CD4-positive, alpha-beta T cell treated with Interleukin-15 for 1 hour (primary cell): ENCODE data around the gene SLX4.

Experiments used
- DNase-seq: peaks from one replicate; pipeline ENCODE4 v3.0.0-alpha.2; 2020

The SLX4 gene

DNA sequence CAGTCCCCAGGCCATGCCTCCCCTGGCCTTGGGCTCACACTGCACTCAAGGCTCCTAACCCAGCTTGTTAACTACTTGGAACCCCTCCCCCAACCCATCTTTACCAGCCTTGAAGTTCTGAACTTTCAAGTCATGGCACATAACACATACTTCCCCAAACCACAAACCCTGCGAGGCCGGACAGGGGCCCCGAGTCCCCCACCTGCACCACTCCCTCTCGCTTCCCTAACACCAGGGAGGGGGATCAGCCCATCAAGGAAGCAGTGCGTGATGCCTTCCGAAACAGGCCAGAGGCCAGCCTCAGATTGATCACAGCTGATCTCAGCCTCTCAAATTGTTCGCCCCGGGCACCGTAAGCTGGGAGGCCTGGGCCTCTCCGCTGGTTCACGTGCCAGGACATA is 31.2 kb downstream of the SLX4 start:
- no peak for DNase-seq

DNA sequence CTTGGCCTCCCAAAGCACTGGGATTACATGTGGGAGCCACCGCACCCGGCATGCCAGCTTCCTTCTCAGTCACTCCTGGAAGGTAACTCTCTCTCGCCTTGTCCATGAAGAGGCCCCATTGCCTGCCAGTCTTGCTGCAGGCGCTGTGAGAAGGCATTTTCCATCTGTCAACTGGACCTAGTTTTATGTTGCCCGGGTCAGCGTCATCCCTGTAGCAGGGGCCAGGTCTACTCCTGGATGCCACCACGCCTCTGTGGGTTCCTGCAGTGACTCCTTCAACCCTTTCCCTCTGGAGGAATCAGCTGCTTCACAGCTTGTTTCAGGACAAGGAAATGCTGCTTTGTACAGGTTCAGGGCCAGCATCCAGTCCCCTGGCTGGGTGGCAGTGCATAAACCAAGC is 31.6 kb downstream of the SLX4 start:
- no peak for DNase-seq

DNA sequence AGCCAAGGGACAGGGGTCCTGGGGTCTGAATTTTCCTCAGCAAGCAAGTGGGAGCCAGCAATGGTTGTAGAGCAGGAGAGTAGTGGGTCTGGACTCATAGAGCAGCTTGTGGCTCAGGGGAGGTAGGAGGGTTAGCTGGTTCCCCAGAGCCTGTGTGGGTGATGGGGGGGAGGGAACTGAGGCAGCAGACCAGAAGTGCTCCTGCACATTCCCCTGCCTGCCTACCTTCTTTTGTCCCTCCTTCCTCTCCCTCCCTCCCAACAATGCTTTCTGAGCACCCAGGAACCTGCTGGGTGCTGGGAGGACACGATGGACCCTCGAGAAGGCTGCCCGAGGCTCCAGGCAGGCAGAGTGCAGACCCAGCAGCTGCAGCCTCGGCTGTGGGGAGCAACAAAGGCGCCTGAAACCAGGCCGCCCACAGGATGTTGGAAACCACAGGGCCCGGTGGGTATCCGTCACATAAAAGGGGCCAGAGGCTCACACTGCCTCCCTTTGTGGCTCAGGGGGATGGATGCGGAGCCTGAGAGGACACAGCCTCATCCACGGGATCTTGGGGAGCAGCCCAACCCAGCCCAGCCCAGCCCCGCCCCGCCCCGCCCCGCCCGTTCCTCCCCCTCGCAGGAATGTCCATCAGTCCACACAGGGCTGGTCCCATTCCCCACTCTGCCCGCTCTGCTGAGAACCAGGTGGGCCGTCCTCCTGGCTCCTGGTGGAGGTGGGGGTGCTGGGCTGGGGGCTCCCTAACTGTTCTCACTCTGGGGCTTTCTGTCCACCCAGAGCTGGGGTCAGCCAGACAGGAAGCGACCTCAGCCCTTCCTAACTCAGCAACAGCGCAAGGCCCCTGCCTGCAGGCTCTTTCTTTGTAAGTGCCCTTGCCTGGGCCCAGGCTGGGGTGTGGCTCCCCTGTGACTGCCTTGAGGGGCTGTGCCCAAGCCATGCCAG is 32.5 kb downstream of the SLX4 start:
- peak; percentile 42 for DNase-seq

DNA sequence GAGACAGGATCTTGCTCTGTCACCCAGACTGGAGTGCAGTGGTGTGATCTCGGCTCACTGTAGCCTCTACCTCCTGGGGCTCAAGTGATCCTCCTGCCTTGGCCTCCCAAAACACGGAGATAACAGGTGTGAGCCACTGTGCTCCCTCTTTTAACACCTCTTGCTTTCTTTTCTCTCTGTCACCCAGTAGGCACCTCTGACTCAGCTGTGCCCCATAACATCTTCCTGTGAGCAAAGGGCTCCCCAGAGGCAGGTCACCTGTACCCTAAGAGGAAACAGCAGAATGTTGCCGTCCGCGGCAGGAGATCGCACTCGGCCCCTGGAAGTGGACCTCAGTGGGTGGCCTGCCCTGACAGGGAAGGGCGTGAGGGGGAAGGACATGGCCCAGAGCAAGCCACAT is 33.3 kb downstream of the SLX4 start:
- no peak for DNase-seq

DNA sequence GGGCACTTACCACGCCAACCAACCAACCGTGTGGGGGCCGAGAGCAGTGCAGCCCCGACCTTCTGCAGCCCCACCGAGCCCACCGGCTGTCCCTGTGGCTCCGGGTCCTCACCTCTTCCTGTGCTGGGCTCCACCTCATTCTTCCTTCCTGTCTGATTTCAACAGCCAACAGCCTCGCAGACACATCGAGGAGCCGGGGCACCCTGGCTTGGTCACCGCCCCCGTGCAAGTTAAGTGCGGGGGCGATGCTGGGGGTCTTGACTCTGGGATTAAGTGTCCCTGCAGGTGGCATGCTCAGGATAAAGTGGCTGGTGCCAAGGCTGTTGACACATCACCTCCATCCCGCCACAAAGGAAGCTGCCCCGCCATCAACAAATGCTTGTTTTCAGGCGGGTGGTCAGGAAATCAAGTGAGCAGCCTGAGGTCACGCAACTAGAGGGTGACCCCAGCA is 34.1 kb downstream of the SLX4 start, which contains the start of gene NLRC3:
NLRC3 (minus strand) TSS at position 102 of the 451 bp plus-strand sequence. CDS start 12,367 bp downstream, outside the sequence.
- peak; percentile 37 for DNase-seq

DNA sequence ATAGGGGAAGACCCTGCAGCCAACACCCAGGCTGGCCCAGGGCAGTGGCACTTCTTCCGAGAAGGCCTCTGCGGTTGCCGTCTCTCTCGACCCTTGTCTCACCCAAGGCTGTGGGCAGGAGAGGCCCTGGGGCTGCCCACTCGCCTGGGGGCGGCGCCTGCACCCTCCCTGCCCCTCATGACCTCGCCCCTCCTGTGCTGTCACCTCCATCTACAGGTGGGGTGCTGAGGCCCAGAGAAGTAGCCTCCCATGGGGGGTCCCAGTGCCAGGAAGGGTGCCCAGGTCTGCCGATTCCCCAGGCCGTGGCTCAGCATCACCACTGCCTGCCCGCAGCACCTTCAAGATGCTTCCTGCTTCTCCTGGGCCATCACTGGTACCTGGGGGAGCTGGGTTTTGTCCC is 35.2 kb downstream of the SLX4 start:
- DNase-seq = no peak

DNA sequence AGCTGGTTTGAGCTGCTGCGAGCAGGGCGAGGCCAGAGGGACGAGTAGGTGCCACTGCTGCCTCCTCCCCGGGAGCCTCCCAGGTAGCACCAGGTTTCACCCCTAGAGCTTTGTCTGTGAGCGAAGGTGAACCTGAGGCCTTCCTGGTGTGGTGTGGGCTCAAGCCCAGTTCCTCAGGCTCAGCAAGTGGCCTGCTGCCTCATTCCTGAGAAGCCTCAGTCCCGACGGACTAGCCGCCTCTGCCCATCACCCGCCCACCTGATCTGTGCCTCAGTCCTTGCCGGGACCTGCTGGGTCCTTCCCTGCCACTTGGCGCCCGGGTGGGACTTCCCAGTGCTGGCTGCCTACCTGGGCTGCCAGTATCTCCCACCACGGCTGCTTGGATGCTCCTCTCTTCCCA is 35.9 kb downstream of the SLX4 start:
- no peak for DNase-seq

DNA sequence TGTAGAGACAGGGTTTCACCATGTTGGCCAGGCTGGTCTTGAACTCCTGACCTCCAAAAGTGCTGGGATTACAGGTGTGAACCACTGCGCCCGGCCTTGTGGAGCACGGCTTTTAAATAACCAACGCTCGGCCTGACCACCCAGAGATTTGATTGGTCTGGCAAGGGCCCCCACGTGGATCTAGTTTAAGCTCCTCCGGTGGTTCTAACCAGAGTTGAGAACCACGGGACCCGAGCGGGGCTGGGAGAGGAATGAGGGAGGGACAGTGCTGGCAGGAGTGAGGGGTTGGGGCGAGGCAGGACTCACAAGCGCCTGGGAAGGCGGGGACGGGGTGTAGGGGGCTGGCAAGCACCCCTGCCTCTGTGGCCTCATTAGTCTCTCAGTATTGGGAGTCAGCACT is 37.2 kb downstream of the SLX4 start:
- no peak for DNase-seq

DNA sequence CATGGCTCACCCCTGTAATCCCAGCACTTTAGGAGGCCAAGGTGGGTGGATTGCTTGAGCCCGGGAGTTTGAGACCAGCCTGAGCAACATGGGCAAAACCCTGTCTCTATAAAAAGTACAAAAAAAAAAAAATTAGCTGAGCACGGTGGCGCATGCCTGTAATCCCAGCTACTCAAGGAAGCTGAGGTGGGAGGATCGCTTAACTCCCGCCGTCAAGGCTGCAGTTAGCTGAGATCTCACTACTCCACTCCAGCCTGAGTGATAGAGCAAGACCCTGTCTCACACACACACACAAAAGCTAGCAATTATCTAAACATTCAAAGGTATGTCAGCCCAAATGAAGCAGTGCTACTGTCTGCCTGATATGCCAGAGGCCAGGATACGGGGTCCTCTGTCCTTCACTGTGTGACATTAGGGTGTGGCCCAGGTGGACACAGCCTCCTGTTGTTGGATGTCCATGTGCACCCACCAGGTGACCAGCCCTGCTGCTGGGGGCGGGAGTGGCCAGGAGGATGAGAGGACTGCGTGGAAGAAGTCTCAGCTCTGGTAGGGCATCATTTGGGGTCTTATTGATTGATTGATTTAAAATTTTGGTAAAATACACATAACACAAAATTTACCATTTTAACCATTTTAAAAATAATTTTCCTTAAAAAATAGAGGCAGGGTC is 38.1 kb downstream of the SLX4 start:
- no peak for DNase-seq

DNA sequence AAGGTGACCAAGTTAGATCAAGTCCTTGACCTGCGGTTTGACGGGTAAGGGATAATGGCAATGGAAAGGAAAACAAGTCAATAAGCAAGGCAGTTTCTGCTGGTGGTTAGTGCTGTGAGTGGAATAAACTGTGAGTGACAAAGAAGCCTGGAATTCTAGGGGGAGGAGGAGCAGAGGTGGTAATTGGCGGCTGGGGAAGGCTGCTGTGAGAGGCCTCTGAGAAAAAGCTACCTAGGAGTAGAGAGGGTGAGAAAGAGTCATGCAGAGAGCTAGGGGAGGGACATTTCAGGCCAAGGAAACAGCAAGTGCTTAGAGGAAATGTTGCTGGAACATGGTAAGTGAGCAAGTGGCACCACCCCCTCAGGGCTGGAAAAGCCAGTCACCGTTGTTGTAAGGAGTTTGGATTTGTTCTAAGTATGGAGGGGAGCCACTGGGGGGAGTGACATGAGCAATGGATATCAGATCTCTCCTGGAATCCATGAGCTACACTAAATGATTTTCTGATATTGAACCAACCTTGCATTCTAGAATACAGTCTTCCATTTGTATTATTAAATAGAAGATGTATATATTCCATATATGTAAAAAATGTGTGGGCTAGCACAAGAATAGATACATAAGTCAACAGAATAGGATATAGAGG is 40.9 kb downstream of the SLX4 start:
- DNase-seq = no peak

DNA sequence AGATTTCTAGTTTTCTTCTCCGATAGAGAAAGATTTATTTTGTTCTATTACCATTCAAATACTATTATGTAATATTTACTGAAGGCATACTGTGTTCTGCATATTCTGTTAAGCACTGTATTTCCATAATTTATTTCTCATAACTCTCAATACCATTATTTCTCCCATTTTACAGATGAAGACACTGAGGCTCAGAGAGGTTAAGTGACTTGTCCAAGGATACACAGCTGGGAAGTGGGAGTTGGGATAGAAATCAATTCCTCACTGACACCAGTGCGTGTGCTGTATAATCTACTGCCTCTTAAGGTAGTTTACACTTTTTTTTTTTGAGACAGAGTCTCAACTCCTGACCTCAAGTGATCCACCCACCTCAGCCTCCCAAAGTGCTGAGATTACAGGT is 41.6 kb downstream of the SLX4 start:
- DNase-seq = no peak

DNA sequence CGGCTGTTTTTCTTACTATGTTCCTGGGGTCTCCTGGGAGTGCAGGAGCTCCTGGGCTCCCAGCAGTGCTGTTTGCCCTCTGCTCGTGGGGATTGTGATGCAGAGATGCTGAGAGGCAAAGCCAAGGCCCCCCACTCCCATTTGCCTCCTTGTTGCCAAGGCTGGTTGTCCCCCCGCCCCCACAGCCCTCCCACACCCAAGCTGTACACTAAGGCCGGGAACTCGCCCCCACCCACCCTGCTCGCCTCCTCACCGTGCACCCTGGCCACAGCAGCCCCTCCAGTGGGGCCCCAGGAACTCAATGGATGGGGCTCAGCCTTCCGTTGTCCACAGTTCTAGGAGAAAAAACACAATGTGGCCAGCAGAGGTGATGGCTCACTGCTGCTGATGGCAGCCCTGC is 44.4 kb downstream of the SLX4 start:
- DNase-seq = no peak

DNA sequence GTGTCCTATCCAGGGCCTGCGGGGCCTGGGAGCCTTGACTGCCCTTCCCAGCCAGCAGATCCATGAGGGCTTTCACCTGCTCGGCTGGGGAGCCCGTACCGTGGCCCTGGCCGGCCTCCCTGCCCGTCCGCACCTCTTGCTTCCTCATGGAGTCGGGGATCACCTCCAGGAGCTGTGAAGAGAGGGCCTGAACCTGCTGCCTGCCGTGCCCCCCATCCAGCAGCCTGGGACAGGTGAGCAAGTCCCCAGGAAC is 46.6 kb downstream of the SLX4 start:
- no peak for DNase-seq

DNA sequence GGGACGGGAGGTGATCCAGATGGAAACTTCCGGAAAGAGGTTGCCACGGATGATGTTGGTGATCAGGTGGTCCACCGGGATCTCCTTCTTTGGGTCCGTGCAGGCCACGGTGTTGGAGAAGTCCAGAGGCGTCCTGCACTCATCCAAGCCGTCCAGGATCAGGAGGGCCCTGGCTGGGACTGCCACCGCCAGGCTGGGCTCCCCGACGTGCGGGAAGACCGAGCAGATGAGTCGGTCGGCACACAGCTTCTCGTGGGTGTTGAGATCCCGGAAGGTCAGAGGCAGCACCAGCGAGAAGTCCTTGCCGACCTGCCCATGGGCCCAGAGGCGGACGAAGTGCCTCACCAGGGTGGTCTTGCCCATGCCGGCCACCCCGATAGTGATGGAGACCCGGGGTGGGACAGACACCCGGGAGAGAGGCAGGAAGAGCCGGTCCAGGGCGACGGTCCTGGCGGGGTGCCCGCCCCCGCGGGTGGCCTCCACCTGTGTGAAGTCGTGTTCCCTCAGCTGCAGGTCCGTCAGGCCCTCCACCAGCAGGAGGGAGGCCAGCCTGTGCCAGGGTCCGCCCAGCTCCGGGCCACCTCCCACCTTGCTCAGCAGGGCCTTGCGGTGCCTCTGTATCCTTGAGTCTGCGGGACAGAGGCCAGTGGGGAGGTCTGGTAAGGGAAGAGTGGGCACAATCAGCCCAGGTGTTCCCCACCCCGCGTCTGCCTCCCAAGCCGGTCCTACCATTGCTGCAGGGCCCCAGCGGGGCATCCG is 47.1 kb downstream of the SLX4 start:
- no peak for DNase-seq

DNA sequence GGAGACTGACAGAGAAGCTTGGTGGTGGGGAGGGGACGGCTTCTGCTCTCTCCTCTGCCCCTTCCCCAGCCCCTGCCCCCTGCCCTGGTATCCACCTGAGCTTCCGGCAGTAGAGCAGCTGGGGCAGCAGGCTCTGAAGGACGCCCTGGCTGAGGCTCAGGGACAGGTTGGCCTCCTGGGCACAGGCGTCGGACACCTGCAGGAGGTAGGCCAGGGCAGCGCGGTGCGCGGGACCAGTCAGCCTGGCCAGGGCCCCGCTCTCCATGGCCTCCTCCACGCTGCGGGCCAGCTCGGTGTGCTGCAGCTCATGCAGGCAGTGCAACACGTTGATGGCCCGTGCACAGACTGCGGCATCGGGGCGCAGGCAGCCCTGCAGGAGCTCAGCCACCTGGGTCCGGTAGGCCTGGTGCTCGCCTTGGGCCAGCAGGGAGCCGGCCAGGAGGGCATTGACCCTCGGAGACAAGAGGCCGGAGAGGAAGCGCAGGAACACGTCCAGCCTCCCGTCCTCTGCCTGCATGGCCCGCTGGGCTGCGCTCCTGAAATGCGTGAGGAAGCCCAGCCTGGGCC is 48.4 kb downstream of the SLX4 start:
- DNase-seq = no peak

DNA sequence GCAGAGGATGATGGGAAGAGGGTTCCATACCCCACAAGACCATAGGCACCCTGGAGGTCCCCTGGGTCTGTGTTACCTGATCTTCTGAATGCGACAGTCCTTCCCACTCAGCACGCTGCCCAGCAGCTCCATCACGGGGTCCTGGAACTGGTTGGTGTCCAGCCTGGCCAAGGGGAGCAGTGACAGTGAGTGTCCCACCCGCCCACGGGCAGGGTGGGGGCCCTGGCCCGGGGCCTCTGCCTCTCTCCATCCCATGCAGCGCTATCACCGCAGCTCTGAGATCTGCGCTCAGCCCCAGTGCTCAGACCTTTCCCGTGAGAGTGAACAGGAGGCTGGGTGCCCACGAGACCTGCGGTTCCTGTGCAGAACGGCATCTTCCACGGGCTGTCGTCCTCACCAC is 49.8 kb downstream of the SLX4 start:
- DNase-seq = no peak

DNA sequence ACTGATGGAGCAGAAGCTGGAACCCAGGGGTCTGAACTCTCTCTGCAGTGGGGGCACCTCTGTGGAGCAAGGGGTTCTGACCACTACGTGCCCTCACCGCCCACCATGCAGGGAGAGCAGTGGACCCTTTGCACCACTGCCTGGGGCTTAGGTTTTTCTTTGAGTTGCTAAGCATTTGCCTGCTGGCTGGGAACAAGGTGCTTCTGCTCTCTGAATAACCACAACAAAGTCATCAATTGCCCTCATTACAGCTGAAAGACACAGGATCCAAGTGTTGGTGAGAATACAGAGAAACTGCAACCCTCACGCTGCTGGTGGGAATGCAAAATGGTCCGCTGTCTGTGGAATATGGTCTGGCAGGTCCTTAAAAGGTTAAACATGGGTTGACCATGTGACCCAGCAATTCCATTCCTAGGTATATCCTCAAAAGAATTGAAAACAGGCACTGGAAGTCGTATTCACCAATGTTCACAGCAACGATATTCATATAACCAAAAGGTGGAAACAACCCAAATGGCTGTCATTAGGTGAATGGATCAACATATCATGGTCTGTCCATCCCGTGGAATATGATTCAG is 57.0 kb downstream of the SLX4 start:
- no peak for DNase-seq

DNA sequence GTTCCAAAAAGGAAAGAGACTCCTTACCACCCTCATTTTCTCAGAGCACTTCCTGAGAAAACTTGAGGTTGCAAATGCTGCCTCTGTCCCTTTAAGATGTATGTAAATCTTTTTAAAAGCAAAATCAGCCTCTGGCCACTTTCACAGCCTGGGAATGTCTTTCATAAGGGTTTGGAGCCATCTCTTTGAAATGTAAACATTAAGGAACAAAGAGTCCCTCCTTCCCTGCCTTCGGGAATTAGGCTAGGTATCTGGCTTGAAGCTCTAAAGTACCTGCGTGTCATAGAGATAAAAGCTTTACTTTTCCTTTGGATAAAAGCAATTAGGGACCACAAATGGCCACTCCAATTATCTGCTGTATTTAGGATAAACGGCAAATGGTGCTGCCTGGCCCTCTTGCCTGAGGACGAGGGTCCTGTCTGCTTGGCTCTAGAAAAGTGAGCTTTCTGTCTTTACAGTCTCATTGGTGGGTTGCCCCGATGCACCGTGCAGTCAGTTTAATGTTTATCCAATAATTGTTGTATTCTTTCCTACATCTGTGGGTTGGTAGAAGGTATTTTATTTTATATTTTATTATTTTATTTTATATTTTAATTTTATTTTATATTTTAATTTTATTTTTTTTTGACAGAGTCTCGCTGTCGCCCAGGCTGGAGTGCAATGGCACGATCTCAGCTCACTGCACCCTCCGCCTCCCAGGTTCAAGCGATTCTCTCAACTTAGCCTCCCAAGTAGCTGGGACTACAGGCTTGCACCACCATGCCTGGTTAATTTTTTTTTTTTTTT is 58.1 kb downstream of the SLX4 start:
- DNase-seq = no peak

DNA sequence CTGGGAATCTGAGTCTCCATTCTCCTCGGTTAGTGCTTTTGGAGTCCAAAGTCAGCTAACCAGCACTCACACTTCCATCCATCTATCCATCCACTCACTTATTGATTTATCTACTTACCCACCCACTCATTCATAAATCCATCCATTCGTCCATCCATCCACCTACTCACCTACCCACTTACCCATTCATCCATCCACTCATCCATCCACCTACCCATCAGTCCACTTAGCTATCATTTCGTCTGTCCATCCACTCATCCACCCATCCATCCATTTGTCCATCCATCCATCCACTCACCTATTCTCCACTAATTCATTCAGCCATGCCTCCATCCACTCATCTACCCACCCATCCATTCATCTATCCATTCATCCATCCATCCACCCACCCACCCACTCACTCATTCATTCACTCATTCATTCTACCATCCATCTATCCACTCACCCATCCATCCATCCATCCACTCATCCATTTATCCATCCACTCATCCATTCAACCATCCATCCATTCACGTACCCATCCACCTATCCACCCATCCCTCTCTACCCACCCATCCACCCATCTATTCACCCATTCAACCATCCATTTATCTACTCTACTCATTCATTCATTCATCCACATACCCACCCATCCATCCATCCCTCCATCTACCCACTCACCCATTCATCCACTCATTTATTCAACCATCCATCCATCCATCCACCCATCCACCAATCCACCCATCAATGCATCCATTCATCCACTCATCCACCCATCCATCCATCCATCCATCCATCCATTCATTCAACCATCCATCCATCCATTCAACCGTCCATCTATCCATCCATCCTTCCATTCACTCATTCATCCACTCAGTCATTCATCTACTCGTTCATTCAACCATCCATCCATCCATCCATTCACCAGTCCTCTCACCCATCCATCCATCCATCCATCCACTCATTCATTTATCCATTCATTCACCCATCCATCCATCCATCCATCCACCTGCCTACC is 60.3 kb downstream of the SLX4 start:
- DNase-seq = no peak

DNA sequence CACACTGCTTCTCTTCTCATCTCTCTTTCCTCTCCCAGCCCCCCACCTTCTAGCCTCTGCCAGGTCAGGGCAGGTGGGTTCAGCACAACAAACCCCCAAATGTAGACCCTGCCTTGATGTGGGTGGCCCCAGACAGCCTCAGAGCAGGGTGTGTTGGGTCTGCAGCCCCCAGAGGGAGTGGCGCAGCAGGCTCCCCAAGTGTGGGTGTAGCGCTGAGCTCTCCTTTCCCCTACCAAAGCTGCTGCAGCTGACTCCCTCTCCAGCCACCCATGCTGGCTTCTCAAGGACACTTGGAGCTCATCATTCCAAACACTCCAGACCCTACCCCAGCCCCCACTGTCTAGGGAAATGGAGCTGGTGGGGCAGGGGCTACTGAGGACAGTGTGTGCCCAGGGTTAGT is 61.5 kb downstream of the SLX4 start:
- no peak for DNase-seq
